GM12891 (cell line): Measurements from ENCODE around the gene CACNB4. TPM values are rescaled to one million over a fixed set of nuclear protein-coding genes. Genes with fewer than 3 reads are reported as not detected.
"Not testable (repeated sequence)": the region's sequence is repeated elsewhere in the genome, so short reads cannot be mapped to it uniquely, and the experiment has no call there.

Source experiments
- DNase-seq: peaks from one replicate; pipeline ENCODE4 v3.0.0; 2011; ENCODE audit warnings: low spot score; ENCODE audit not compliant: insufficient read length
- FAIRE-seq: peaks from 2 replicates; lab custom pipeline; 2011; peaks lifted over from hg19 to GRCh38; lab: Jason Lieb, UNC
- PAX5 ChIP-seq: IDR thresholded peaks from 2 replicates; pipeline ENCODE4 v1.6.1; 2011; ENCODE audit warnings: low read length, moderate library complexity, mild to moderate bottlenecking; ENCODE audit not compliant: insufficient read depth, severe bottlenecking
- POLR2A ChIP-seq: IDR thresholded peaks from 2 replicates; pipeline ENCODE4 v1.6.1; 2011; ENCODE audit warnings: low read depth, low read length, control low read depth
- POLR2AphosphoS5 ChIP-seq: IDR thresholded peaks from 2 replicates; pipeline ENCODE4 v1.6.1; 2011; ENCODE audit warnings: low read depth, low read length, control low read depth
- POU2F2 ChIP-seq: IDR thresholded peaks from 2 replicates; pipeline ENCODE4 v1.6.1; 2011; ENCODE audit warnings: low read depth, mild to moderate bottlenecking, control low read depth, low read length, moderate library complexity
- SPI1 ChIP-seq: IDR thresholded peaks from 2 replicates; pipeline ENCODE4 v1.6.1; 2011; ENCODE audit warnings: low read depth, low read length, control low read depth
- TAF1 ChIP-seq: IDR thresholded peaks from 2 replicates; pipeline ENCODE4 v1.6.1; 2011; ENCODE audit warnings: low read depth, low read length, control low read depth
- polyA plus RNA-seq: library from polyadenylated mRNA; unstranded; fragments of >200 nt; gene quantifications from one replicate; pipeline ENCODE4 v1.2.1, GENCODE V29; 2012; ENCODE audit warnings: low read depth, missing spikeins, inconsistent platforms; ENCODE audit not compliant: missing spikeins

CACNB4 gene
- polyA plus RNA-seq = 5.7 TPM

- DNase-seq (peak; percentile 50), FAIRE-seq (peak; percentile 81)
- no peak for TF ChIP-seq POLR2AphosphoS5
- no peak for TF ChIP-seq SPI1
- TF ChIP-seq PAX5 = no peak
- no peak for TF ChIP-seq POU2F2
- no peak for TF ChIP-seq TAF1
- TF ChIP-seq POLR2A = 0 out of 2 replicates have a peak, but pooled peaks have one; percentile 18
Measured at GRCh38 chr2:152098496-152099366, at the start of gene CACNB4. CACNB4 (minus strand) TSS chr2:152099044.

- peak; percentile 89 for FAIRE-seq
- TF ChIP-seq PAX5 = no peak
- no peak for TF ChIP-seq TAF1
- TF ChIP-seq POU2F2 = no peak
- no peak for TF ChIP-seq POLR2AphosphoS5
- TF ChIP-seq POLR2A = no peak
- TF ChIP-seq SPI1 = no peak
- no peak for DNase-seq
Measured at GRCh38 chr2:152134488-152135280, 35.8 kb upstream of the CACNB4 start.

GRCh38 chr2:152132306-152132705 is 33.5 kb upstream of the CACNB4 start:
- TF ChIP-seq POU2F2 (no peak), POLR2A (no peak), SPI1 (no peak), POLR2AphosphoS5 (no peak), TAF1 (no peak), PAX5 (no peak)

GRCh38 chr2:152127628-152128027 is 28.8 kb upstream of the CACNB4 start:
- DNase-seq (no peak), FAIRE-seq (no peak)
- TF ChIP-seq POU2F2 (no peak), SPI1 (no peak)

More at GRCh38 chr2:152132306-152132705, 33.5 kb upstream of the CACNB4 start:
- no peak for FAIRE-seq
- DNase-seq = no peak

- peak; percentile 67 for FAIRE-seq
- TF ChIP-seq TAF1 (no peak), POLR2A (no peak), PAX5 (no peak), POLR2AphosphoS5 (no peak), SPI1 (no peak), POU2F2 (no peak)
- no peak for DNase-seq
Measured at GRCh38 chr2:152126664-152127063, 27.8 kb upstream of the CACNB4 start.

- FAIRE-seq (no peak), DNase-seq (no peak)
- TF ChIP-seq TAF1 = no peak
- no peak for TF ChIP-seq POLR2AphosphoS5
- TF ChIP-seq PAX5 = no peak
- TF ChIP-seq SPI1 = no peak
- TF ChIP-seq POLR2A = no peak
- no peak for TF ChIP-seq POU2F2
Measured at GRCh38 chr2:152122161-152122560, 23.3 kb upstream of the CACNB4 start.

- TF ChIP-seq POLR2A (no peak), TAF1 (no peak), PAX5 (no peak), SPI1 (no peak), POLR2AphosphoS5 (no peak), POU2F2 (no peak)
- DNase-seq = no peak
- peak; percentile 67 for FAIRE-seq
Measured at GRCh38 chr2:152120430-152120829, 21.6 kb upstream of the CACNB4 start.

GRCh38 chr2:152115952-152116351 is 17.1 kb upstream of the CACNB4 start:
- DNase-seq (no peak), FAIRE-seq (no peak)
- no peak for TF ChIP-seq POLR2AphosphoS5
- TF ChIP-seq POU2F2 = no peak
- no peak for TF ChIP-seq TAF1
- no peak for TF ChIP-seq PAX5
- TF ChIP-seq SPI1 = no peak
- no peak for TF ChIP-seq POLR2A

GRCh38 chr2:152114366-152114765 is 15.5 kb upstream of the CACNB4 start:
- FAIRE-seq (no peak), DNase-seq (no peak)
- TF ChIP-seq POLR2AphosphoS5 = no peak
- TF ChIP-seq TAF1 = no peak
- TF ChIP-seq POLR2A = no peak
- no peak for TF ChIP-seq PAX5
- TF ChIP-seq SPI1 = no peak
- no peak for TF ChIP-seq POU2F2

GRCh38 chr2:152107140-152107539 is 8.3 kb upstream of the CACNB4 start:
- DNase-seq, FAIRE-seq: not testable (repeated sequence)
